ENCODE data around the gene USP35. TPM values are rescaled to one million over a fixed set of nuclear protein-coding genes. Genes with fewer than 3 reads are reported as not detected.

USP35 gene
- total RNA-seq, 2 experiments from 2014 or later, result 10.8 to 12.1 TPM

GRCh38 chr11:78261367-78261766 lies 72.6 kb downstream of the USP35 start:
- Mint-ChIP-seq H3K4me1 (no peaks in the 10 kb centered on the region), H3K9me3 (no peaks in the 10 kb centered on the region), H3K4me3 (no peak overlapping the region), H3K27me3 (no peaks in the 10 kb centered on the region), H3K36me3 (ENCODE audit: low read depth) (peaks cover 9% of the 10 kb centered on the region), H3K27ac (no peak overlapping the region)
- ChIA-PET POLR2A (interaction anchor here (1.3 kb wide), 2 partner anchors 12 to 156 kb away, joined by 3 read pairs; partner anchors contain the start of gene GAB2), CTCF (interaction anchor here (1.0 kb wide), 1 partner anchor 9 kb away, joined by 4 read pairs; no protein-coding TSS in a partner anchor)
- no peak for DNase-seq

- Mint-ChIP-seq H3K36me3 (ENCODE audit: low read depth) (peaks cover 11% of the 10 kb centered on the region), H3K27ac (no peak overlapping the region), H3K27me3 (no peaks in the 10 kb centered on the region), H3K9me3 (no peaks in the 10 kb centered on the region), H3K4me1 (peaks cover 4% of the 10 kb centered on the region), H3K4me3 (no peak overlapping the region)
- POLR2A ChIA-PET, result interaction anchor here (1.3 kb wide), 2 partner anchors 13 to 156 kb away, joined by 3 read pairs; partner anchors contain the start of gene GAB2
- DNase-seq, result no peak
- CTCF ChIA-PET, result interaction anchor here (1.0 to 1.4 kb wide), 2 partner anchors 8 to 9 kb away, joined by 3 to 4 read pairs; no protein-coding TSS in a partner anchor
These were observed 73.1 kb downstream of the USP35 start for GRCh38 chr11:78261828-78262227.

GRCh38 chr11:78262238-78262637 lies 73.5 kb downstream of the USP35 start:
- no peak for DNase-seq
- ChIA-PET CTCF (interaction anchor here (1.0 to 1.4 kb wide), 2 partner anchors 8 to 9 kb away, joined by 3 to 4 read pairs; no protein-coding TSS in a partner anchor), POLR2A (interaction anchor here (1.3 kb wide), 2 partner anchors 13 to 155 kb away, joined by 3 read pairs; partner anchors contain the start of gene GAB2)
- Mint-ChIP-seq H3K36me3 (ENCODE audit: low read depth) (peaks cover 11% of the 10 kb centered on the region), H3K4me1 (peaks cover 5% of the 10 kb centered on the region), H3K9me3 (no peaks in the 10 kb centered on the region), H3K27me3 (no peaks in the 10 kb centered on the region), H3K4me3 (no peak overlapping the region), H3K27ac (no peak overlapping the region)

- peaks cover 6% of the 10 kb centered on the region for H3K4me1 Mint-ChIP-seq
- DNase-seq, result no peak
- CTCF ChIA-PET, result interaction anchor here (1.4 kb wide), 1 partner anchor 9 kb away, joined by 3 read pairs; no protein-coding TSS in a partner anchor
- no peaks in the 10 kb centered on the region for H3K27me3 Mint-ChIP-seq
- POLR2A ChIA-PET, result interaction anchor here (1.3 kb wide), 1 partner anchor 13 kb away, joined by 3 read pairs; no protein-coding TSS in a partner anchor
- H3K4me3 Mint-ChIP-seq, result no peak overlapping the region
- no peak overlapping the region for H3K27ac Mint-ChIP-seq
- H3K9me3 Mint-ChIP-seq, result no peaks in the 10 kb centered on the region
- peaks cover 11% of the 10 kb centered on the region for H3K36me3 Mint-ChIP-seq (ENCODE audit: low read depth)
These were observed 74.0 kb downstream of the USP35 start for GRCh38 chr11:78262691-78263090.

Other genes starting within 250 kb of the USP35 start
- gene INTS4, start 194.3 kb upstream of the USP35 start, total RNA-seq, result 10 to 100 TPM; 51.2 to 52.0 TPM
- gene KCTD14, start 165.6 kb upstream of the USP35 start, total RNA-seq, result under 1 TPM; 0.15 to 0.45 TPM
- gene THRSP, start 125.1 kb upstream of the USP35 start, total RNA-seq, result not detected
- gene NDUFC2, start 109.1 kb upstream of the USP35 start, total RNA-seq, result 100 to 1,000 TPM; 204 to 210 TPM
- gene ALG8, start 49.3 kb upstream of the USP35 start, total RNA-seq, result 10 to 100 TPM; 40.2 to 48.1 TPM
- 1 to 10 TPM; 7.5 to 9.3 TPM for gene KCTD21, start 293 bp upstream of the USP35 start, total RNA-seq
- 10 to 100 TPM; 51.8 to 55.8 TPM for gene GAB2, start 228.9 kb downstream of the USP35 start, total RNA-seq